ENCODE measurements around the gene FOXP1.

The FOXP1 gene

GRCh38 chr3:71294919-71295318 is 288.6 kb downstream of the FOXP1 start:
- no peak for DNase-seq

- no peak for DNase-seq
Measured at GRCh38 chr3:71290301-71290700, 293.2 kb downstream of the FOXP1 start.

- no peak for DNase-seq
Measured at GRCh38 chr3:71288269-71288930, 295.1 kb downstream of the FOXP1 start.

DNA sequence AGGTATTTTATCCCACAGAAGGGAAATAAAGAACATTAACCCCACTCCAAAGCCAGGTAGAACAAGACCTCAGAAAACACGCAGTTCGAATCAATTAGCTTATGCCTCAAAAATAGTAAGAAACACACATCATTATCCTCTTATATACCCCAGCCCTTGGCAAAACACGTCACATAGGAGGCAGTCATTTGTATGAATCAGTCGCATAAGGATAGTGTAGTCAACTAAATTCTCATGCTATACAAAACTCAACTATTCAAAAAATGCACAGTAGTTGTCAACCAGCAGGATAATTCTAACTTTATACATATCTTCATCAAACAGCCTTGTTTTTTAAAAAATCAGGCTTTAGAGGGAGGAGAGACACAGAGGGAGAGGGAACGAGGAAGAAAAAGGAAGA is 298.4 kb downstream of the FOXP1 start:
- no peak for DNase-seq

DNA sequence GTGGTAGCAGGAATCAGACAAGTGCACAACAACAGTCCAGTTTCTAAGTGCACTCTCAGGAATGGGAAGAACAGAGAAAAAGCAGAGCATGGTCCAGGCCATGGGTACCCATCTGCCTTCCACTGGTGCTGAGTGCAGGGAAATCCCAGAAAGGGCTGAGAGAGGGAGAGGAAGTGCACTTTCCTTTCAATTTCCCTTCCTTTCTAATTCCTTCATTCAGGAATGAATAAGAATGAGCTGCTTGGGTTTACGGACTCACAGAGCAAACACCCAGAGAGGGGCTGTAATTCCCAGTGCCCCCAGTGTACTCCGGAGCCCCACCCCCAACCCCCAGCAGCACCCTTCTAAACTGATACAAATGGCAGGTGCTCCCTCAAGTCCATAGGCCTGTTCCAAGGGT is 300.6 kb downstream of the FOXP1 start:
- DNase-seq, result no peak

DNA sequence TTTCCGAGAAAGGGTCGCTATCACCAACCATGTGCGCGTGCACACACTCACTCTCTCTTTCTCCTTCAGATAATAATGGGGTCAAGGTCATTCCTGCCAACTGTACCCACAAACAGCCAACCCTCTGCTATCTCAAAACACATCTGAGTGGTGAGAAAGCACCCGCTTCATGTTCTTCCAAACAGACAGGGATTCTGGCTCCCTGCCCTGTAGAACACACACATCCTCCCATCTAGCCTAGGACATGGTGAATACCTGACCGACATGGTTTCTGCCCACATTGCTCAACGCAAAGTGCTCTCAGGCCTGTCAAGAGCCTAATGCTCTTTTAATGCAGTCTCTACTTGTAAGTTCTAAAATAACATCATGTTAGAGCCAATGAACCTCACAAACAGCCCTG is 302.2 kb downstream of the FOXP1 start:
- no peak for DNase-seq

DNA sequence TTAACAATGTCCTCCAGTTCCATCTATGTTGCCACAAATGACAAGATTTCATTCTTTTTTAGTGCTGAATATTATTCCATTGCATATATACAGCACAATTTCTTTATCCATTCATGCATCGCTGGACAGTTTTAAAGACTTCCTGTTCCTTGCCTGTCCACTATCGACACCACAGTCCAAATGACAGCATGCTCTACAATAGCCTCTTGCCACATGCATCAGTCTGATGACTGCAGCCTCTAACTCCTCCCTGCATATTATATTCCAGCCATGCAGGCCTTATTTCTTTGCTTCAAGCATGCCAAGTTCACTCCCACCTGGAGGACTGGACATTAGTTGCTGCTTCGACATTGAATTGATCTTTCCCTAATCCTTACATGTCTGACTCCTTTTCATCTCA is 306.2 kb downstream of the FOXP1 start:
- no peak for DNase-seq

- DNase-seq, result no peak
Measured at GRCh38 chr3:71276531-71276930, 307.0 kb downstream of the FOXP1 start.

- DNase-seq, result no peak
Measured at GRCh38 chr3:71273453-71273852, 310.1 kb downstream of the FOXP1 start.

DNA sequence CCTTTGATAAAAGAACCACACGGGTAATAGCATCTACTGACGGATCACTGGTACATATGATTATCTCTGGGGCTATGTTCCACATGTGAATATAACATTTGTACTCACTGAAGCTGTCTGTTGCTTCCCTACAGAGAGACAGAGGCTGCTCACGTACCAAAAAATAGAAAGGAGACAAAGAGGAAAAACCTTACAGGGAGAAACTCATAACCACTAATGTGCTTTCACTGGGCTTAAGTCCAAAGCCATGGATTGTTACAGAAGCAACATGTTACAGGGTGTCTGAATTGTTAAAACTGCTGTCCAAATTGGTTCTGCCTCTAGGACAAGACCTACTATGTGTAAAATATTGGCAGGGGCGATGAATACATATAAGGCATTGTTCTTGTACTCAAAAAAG is 311.9 kb downstream of the FOXP1 start:
- DNase-seq, result no peak

GRCh38 chr3:71269906-71270305 is 313.6 kb downstream of the FOXP1 start:
- DNase-seq, result no peak

GRCh38 chr3:71268462-71268999 is 315.0 kb downstream of the FOXP1 start:
- DNase-seq, result no peak

- DNase-seq, result no peak
Measured at GRCh38 chr3:71266875-71267274, 316.7 kb downstream of the FOXP1 start.

GRCh38 chr3:71265365-71265915 is 318.1 kb downstream of the FOXP1 start:
- DNase-seq, result no peak

DNA sequence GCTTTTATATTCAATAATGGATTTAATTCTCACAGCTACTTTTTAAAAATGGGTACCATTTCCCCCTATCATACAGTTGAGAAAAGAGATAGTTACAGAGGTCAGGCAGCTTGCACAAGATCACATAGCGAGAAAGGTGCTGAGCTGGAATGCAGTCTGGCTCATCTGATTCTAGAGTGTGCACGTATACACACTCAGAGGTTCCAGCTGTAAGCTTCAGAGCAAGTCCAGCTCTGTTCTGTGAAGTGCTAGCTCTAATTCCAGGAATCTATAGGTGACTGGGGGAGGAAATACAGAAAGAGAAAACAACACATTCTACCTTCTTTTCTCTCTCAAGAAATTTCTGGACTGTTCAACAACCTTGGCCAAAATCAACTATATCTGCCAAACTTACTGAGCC is 318.7 kb downstream of the FOXP1 start:
- no peak for DNase-seq

DNA sequence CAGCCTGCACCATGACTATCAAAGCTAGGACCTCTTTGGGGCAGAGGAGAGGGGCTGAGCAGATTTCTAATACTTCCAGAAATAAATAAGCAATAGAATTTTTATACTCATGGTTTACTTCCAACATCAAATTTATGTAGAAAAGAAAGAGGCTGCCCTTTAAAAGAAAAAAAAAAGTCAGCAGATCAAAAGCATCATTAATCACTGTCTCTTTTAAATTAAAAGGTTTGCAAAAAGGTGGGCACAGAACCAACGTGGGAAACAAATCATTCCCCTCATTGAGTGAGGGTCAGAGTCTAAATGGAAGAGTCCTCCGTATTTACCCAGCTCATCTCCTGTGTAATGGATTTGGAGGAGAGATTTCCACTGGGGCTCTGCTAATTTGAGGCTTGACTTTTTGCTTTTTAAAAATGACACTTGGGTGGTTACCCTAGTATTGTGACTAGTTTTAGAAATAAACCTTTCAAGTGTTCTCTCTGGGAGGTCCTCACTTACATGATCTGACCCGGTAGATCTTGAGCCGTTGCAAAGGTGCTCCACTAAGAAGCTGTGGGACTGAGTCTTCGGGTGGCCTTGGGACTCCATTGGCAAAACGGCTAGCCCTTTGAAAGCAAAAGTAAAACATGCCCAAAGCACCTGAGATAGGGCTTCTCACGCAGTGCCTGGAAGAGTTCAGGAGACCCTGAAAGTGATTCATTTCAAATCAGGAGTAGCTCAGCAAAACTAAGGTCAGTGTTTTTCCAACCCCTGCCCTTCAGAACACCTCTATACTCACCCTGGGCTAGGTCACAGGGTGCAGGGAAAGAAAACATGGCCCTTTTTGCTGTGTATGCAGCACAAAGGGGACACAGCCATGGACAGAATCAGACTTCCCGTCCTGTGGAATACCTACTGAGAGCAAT is 320.9 kb downstream of the FOXP1 start:
- no peak for DNase-seq

- no peak for DNase-seq
Measured at GRCh38 chr3:71260782-71261181, 322.7 kb downstream of the FOXP1 start.

DNA sequence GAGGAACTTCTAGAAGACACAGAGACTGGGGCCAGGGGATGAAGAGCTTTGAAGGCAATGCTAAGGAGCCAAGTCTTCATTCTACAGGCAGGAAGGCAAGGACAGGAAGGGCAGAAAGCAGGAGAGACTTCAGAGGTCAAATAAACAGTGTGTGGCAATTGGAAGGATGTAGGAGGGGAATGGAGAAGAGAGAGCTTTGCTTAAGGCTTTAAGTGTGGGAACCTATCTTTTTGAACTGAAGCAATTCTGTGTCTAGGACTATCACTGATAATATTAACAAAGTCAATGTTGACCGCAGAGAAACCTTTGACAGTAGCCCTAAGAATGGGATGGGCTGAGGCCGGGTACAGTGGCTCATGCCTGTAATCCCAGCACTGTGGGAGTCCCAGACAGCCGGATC is 325.0 kb downstream of the FOXP1 start:
- DNase-seq, result no peak

GRCh38 chr3:71258116-71258515 is 325.4 kb downstream of the FOXP1 start:
- DNase-seq, result peak in 1 of 2 donors; percentile 13

GRCh38 chr3:71255498-71255897 is 328.0 kb downstream of the FOXP1 start:
- no peak for DNase-seq

DNA sequence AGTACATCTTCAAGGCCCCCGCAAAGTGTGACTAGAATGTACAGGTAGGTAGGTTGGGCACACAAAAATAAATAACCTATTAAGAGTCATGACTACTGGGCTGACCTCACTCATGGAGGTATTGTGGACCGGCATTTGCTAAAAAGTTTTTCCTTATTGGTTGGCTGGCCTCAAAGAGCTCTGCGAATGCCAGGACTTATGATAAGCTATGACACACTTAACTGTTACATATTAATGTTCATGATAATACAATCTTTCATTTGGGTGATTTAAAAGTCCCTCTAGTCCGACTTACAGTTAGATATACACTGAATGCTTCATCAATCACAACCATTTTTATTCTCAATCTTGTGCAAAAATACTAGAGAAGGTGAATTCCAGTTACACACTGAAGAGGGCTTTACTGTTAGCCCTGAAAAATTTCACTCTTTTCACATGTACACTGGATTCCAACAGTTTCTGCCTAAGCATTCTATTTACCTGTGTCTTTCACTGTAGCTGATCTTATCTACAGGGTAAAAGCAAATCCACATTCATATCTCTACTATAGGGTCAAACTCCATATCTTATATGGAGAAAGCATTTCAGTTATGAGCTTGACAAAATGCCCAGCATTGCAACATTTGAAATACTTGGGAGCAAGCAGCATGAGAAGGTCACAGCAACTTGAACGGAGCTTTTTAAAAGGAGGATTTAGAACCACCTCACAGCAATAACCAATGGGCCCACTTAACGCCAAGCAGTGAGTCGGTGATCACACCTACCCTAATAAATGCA is 329.1 kb downstream of the FOXP1 start:
- DNase-seq, result no peak

- DNase-seq, result no peak
Measured at GRCh38 chr3:71253169-71253568, 330.4 kb downstream of the FOXP1 start.

DNA sequence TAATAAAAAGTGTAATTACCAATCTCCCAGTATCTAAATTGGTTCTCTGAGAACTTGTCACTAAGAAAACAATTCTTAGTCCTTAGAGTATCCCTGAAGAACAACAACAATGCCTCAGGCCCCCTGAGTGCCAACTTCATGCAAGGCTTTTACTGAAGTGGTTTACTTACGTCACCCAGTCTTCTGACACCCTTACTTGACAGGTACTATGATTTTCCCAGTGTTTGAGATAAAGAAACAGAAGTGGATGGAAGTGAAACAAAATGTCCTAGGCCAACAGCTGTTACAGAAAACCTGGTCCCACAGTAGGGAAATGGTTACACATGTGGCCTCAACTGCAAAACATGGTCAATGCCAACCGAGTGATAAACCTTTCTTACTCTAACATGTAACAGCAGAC is 331.1 kb downstream of the FOXP1 start:
- DNase-seq, result no peak

All from activated CD4-positive, alpha-beta T cell treated with anti-CD3 and anti-CD28 coated beads for 4 hours (primary cell).